ENCODE measurements around the gene ANKRD10.

The ANKRD10 gene

GRCh38 chr13:110916301-110917142 is 1.7 kb upstream of the ANKRD10 start:
- in situ Hi-C loops (cut with MboI; ENCODE audit: low sequenced_read_pairs), result no loop called here

GRCh38 chr13:110915874-110916206 is 971 bp upstream of the ANKRD10 start:
- in situ Hi-C loops (cut with MboI; ENCODE audit: low sequenced_read_pairs), result no loop called here

GRCh38 chr13:110914331-110915056 is 375 bp downstream of the ANKRD10 start:
- in situ Hi-C loops (cut with MboI; ENCODE audit: low sequenced_read_pairs), result no loop called here

GRCh38 chr13:110914081-110914330 is 863 bp downstream of the ANKRD10 start:
- in situ Hi-C loops (cut with MboI; ENCODE audit: low sequenced_read_pairs), result no loop called here

- in situ Hi-C loops (cut with MboI; ENCODE audit: low sequenced_read_pairs), result no loop called here
Measured at GRCh38 chr13:110913322-110914080, 1.4 kb downstream of the ANKRD10 start.

- in situ Hi-C loops (cut with MboI; ENCODE audit: low sequenced_read_pairs), result no loop called here
Measured at GRCh38 chr13:110912651-110913051, 2.2 kb downstream of the ANKRD10 start.

- in situ Hi-C loops (cut with MboI; ENCODE audit: low sequenced_read_pairs), result no loop called here
Measured at GRCh38 chr13:110911880-110912279, 3.0 kb downstream of the ANKRD10 start.

GRCh38 chr13:110910013-110910890 is 4.6 kb downstream of the ANKRD10 start:
- in situ Hi-C loops (cut with MboI; ENCODE audit: low sequenced_read_pairs), result no loop called here

- in situ Hi-C loops (cut with MboI; ENCODE audit: low sequenced_read_pairs), result no loop called here
Measured at GRCh38 chr13:110907951-110908898, 6.6 kb downstream of the ANKRD10 start.

GRCh38 chr13:110907301-110907700 is 7.6 kb downstream of the ANKRD10 start:
- in situ Hi-C loops (cut with MboI; ENCODE audit: low sequenced_read_pairs), result no loop called here

GRCh38 chr13:110904748-110905147 is 10.1 kb downstream of the ANKRD10 start:
- in situ Hi-C loops (cut with MboI; ENCODE audit: low sequenced_read_pairs), result no loop called here

- in situ Hi-C loops (cut with MboI; ENCODE audit: low sequenced_read_pairs), result no loop called here
Measured at GRCh38 chr13:110902370-110902769, 12.5 kb downstream of the ANKRD10 start.

- in situ Hi-C loops (cut with MboI; ENCODE audit: low sequenced_read_pairs), result no loop called here
Measured at GRCh38 chr13:110897521-110897920, 17.3 kb downstream of the ANKRD10 start.

GRCh38 chr13:110897014-110897413 is 17.9 kb downstream of the ANKRD10 start:
- in situ Hi-C loops (cut with MboI; ENCODE audit: low sequenced_read_pairs), result no loop called here

GRCh38 chr13:110894086-110894485 is 20.8 kb downstream of the ANKRD10 start:
- in situ Hi-C loops (cut with MboI; ENCODE audit: low sequenced_read_pairs), result no loop called here

GRCh38 chr13:110893571-110893970 is 21.3 kb downstream of the ANKRD10 start:
- in situ Hi-C loops (cut with MboI; ENCODE audit: low sequenced_read_pairs), result no loop called here

GRCh38 chr13:110890279-110891165 is 24.3 kb downstream of the ANKRD10 start:
- in situ Hi-C loops (cut with MboI; ENCODE audit: low sequenced_read_pairs), result no loop called here

GRCh38 chr13:110888390-110888789 is 26.5 kb downstream of the ANKRD10 start:
- in situ Hi-C loops (cut with MboI; ENCODE audit: low sequenced_read_pairs), result no loop called here
